ENCODE measurements around the gene FANCE. TPM values are rescaled to one million over a fixed set of nuclear protein-coding genes. Genes with fewer than 3 reads are reported as not detected.

FANCE gene
- total RNA-seq, 1 donor = 16.6 TPM

DNA sequence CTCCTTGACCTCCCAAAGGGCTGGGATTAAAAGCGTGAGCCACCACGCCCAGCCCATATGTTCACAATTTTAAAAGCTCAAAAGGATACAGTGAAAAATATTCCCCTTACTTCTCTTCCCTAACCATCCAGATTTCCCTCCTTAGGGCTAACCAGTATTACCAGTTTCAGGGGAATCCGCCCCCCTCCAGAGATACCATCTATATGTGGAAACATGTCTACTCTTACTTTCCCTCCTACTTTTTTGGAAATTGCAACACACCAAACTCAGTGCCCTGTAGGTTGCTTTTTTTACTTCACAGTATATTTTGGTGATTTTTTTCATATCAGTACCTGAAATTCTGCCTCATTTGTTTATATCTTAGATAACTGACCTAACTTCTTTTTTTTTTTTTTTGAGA is 9.1 kb downstream of the FANCE start:
- H2AFZ ChIP-seq (ENCODE audit: low read length) = no peak overlapping the region
- H3K27ac ChIP-seq (ENCODE audit: low read depth, low read length) = no peak overlapping the region
- no peaks in the 10 kb centered on the region for H3K79me2 ChIP-seq (ENCODE audit: insufficient read depth, low read length)
- no peaks in the 10 kb centered on the region for H3K27me3 ChIP-seq (ENCODE audit: insufficient read depth, low read length)
- H3K36me3 ChIP-seq (ENCODE audit: insufficient read depth, low read length) = peaks cover 12% of the 10 kb centered on the region
- H3K4me3 ChIP-seq (ENCODE audit: insufficient read depth, low read length) = no peak overlapping the region
- DNase-seq (ENCODE audit: insufficient read length, low spot score, missing footprints) = no peak
- H3K4me1 ChIP-seq (ENCODE audit: insufficient read depth, low read length) = no peaks in the 10 kb centered on the region
- no peaks in the 10 kb centered on the region for H4K20me1 ChIP-seq (ENCODE audit: insufficient read depth, low read length)
- H3K4me2 ChIP-seq (ENCODE audit: insufficient read depth, low read length) = no peak overlapping the region
- no peaks in the 10 kb centered on the region for H3K9me3 ChIP-seq (ENCODE audit: low read depth, low read length)
- TF ChIP-seq, protein P1, sequence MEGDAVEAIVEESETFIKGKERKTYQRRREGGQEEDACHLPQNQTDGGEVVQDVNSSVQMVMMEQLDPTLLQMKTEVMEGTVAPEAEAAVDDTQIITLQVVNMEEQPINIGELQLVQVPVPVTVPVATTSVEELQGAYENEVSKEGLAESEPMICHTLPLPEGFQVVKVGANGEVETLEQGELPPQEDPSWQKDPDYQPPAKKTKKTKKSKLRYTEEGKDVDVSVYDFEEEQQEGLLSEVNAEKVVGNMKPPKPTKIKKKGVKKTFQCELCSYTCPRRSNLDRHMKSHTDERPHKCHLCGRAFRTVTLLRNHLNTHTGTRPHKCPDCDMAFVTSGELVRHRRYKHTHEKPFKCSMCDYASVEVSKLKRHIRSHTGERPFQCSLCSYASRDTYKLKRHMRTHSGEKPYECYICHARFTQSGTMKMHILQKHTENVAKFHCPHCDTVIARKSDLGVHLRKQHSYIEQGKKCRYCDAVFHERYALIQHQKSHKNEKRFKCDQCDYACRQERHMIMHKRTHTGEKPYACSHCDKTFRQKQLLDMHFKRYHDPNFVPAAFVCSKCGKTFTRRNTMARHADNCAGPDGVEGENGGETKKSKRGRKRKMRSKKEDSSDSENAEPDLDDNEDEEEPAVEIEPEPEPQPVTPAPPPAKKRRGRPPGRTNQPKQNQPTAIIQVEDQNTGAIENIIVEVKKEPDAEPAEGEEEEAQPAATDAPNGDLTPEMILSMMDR (IDR thresholded peaks at IDR 0.05; ENCODE audit: extremely low read depth, low read depth, low read length) = no peak

DNA sequence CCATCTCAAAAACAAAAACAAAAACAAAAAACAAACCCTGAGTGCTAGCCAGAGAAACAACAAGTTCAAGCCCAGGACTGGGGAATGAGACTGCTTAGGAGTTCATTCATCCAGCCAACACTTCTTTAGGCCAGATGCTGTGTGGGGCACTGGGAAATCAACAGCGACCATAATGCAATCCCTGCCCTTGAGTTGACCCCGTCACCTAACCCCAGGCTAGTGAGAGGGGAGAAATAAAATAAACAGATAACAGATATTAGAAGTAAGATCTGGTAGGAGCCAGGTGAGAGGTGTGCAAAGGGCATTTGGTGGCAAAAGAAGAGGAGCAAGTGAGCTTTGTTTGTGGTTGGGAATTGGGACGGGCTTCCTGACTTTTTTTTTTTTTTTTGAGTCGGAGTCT is 11.2 kb downstream of the FANCE start:
- Histone ChIP-seq H3K27ac (ENCODE audit: low read depth, low read length) (no peak overlapping the region), H3K79me2 (ENCODE audit: insufficient read depth, low read length) (peaks cover 1% of the 10 kb centered on the region), H3K4me2 (ENCODE audit: insufficient read depth, low read length) (no peak overlapping the region), H3K9me3 (ENCODE audit: low read depth, low read length) (no peaks in the 10 kb centered on the region), H3K27me3 (ENCODE audit: insufficient read depth, low read length) (no peaks in the 10 kb centered on the region), H3K4me3 (ENCODE audit: insufficient read depth, low read length) (no peak overlapping the region), H3K4me1 (ENCODE audit: insufficient read depth, low read length) (peaks cover 6% of the 10 kb centered on the region), H3K36me3 (ENCODE audit: insufficient read depth, low read length) (peaks cover 15% of the 10 kb centered on the region), H2AFZ (ENCODE audit: low read length) (no peak overlapping the region), H4K20me1 (ENCODE audit: insufficient read depth, low read length) (peaks cover under 1% of the 10 kb centered on the region)
- TF ChIP-seq, protein P1 (IDR thresholded peaks at IDR 0.05; ENCODE audit: extremely low read depth, low read depth, low read length) = no peak
- peak; percentile 23 for DNase-seq (ENCODE audit: insufficient read length, low spot score, missing footprints)

DNA sequence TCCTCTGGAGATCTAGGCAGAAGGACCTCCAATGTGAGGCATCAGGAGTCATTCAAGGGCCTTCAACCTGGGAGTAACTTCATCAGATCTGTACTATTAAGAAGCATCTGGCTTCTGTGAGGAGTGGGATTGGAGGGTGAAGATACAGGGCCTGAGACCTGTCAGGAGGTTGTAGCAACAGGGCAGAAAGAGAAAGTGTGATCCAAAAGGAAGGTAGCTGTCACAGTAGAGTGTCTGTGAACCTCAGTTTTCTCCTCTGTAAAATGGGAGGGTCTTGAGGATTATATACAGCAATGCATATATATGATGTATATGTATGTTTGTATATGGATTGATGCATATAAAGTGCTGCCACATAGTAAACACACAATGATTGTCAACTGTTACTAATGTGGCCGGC is 13.5 kb downstream of the FANCE start:
- no peak overlapping the region for H3K4me2 ChIP-seq (ENCODE audit: insufficient read depth, low read length)
- H3K4me1 ChIP-seq (ENCODE audit: insufficient read depth, low read length) = peaks cover 18% of the 10 kb centered on the region
- H3K36me3 ChIP-seq (ENCODE audit: insufficient read depth, low read length) = peaks cover 27% of the 10 kb centered on the region
- DNase-seq (ENCODE audit: insufficient read length, low spot score, missing footprints) = peak; percentile 14
- TF ChIP-seq, protein P1 (IDR thresholded peaks at IDR 0.05; ENCODE audit: extremely low read depth, low read depth, low read length) = no peak
- H3K27ac ChIP-seq (ENCODE audit: low read depth, low read length) = no peak overlapping the region
- no peak overlapping the region for H3K4me3 ChIP-seq (ENCODE audit: insufficient read depth, low read length)
- no peaks in the 10 kb centered on the region for H3K9me3 ChIP-seq (ENCODE audit: low read depth, low read length)
- H3K79me2 ChIP-seq (ENCODE audit: insufficient read depth, low read length) = peaks cover 25% of the 10 kb centered on the region
- no peaks in the 10 kb centered on the region for H3K27me3 ChIP-seq (ENCODE audit: insufficient read depth, low read length)
- no peak overlapping the region for H2AFZ ChIP-seq (ENCODE audit: low read length)
- H4K20me1 ChIP-seq (ENCODE audit: insufficient read depth, low read length) = peaks cover 24% of the 10 kb centered on the region

DNA sequence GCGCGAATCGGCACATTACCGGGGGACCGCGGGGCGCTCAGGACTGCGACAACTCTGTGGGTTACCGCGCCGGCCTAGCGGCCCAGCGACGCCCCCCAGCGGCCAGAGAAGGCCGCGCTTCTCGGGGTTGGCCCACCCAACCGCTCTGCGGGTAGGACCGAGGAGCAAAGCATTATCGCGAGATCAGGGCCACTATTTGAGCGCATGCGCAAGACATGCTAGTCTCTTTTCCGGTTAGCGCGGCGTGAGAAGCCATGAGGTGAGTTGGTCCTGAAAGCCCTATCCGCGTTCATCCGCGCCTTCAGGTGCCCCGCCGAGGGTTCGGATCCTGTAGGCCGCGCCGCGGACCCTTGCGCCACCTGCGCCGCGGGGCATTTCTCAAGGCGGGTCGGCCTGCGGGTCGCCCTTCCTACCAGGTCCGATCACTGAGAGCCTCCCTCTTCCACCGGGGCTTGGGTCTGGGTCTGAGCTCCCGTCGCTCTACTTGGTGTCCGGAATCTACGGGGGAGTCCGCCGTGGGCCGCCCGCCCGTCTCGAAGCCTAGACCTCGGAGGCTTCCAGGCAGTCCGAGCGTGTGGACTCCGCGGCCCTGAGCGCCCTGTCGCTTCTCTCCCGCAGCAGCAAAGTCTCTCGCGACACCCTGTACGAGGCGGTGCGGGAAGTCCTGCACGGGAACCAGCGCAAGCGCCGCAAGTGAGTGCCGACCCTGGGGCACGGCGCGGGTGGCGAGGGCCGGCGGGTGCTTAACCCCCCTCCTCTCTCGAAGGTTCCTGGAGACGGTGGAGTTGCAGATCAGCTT is 16.2 kb downstream of the FANCE start, which contains the start of gene RPL10A:
TSS of gene RPL10A (plus strand) at position 221 of the 799 bp plus-strand sequence. CDS start at position 255, 34 bp downstream.
- TF ChIP-seq, protein P1 (IDR thresholded peaks at IDR 0.05; ENCODE audit: extremely low read depth, low read depth, low read length) = peak; percentile 97
- no peaks in the 10 kb centered on the region for H3K27me3 ChIP-seq (ENCODE audit: insufficient read depth, low read length)
- peaks cover 48% of the 10 kb centered on the region for H3K36me3 ChIP-seq (ENCODE audit: insufficient read depth, low read length)
- peaks cover 24% of the 10 kb centered on the region for H3K4me1 ChIP-seq (ENCODE audit: insufficient read depth, low read length)
- peaks cover 30% of the 10 kb centered on the region for H3K79me2 ChIP-seq (ENCODE audit: insufficient read depth, low read length)
- H3K27ac ChIP-seq (ENCODE audit: low read depth, low read length) = peak within 1 kb of the TSS; percentile 93
- H4K20me1 ChIP-seq (ENCODE audit: insufficient read depth, low read length) = peaks cover 46% of the 10 kb centered on the region
- H2AFZ ChIP-seq (ENCODE audit: low read length) = peak within 1 kb of the TSS; percentile 98
- H3K9me3 ChIP-seq (ENCODE audit: low read depth, low read length) = no peaks in the 10 kb centered on the region
- H3K4me3 ChIP-seq (ENCODE audit: insufficient read depth, low read length) = peak within 1 kb of the TSS; percentile 99
- peak; percentile 99 for DNase-seq (ENCODE audit: insufficient read length, low spot score, missing footprints)
- H3K4me2 ChIP-seq (ENCODE audit: insufficient read depth, low read length) = peak within 1 kb of the TSS; percentile 95
